ENCODE data around the gene CAMTA1.

The CAMTA1 gene

GRCh38 chr1:7389201-7389905, 604.1 kb downstream of the CAMTA1 start:
- H3K4me3 ChIP-seq (ENCODE audit: control insufficient read depth, low read depth, low read length), result no peak overlapping the region
- no peak for TF ChIP-seq CTCF (IDR thresholded peaks at IDR 0.05; ENCODE audit: control insufficient read depth, insufficient read depth, low read depth, low read length, missing control alignments)
- DNase-seq (ENCODE audit: low read depth), result no peak

GRCh38 chr1:7389906-7390603, 604.8 kb downstream of the CAMTA1 start:
- no peak overlapping the region for H3K4me3 ChIP-seq (ENCODE audit: control insufficient read depth, low read depth, low read length)
- no peak for DNase-seq (ENCODE audit: low read depth)
- no peak for TF ChIP-seq CTCF (IDR thresholded peaks at IDR 0.05; ENCODE audit: control insufficient read depth, insufficient read depth, low read depth, low read length, missing control alignments)

- TF ChIP-seq CTCF (IDR thresholded peaks at IDR 0.05; ENCODE audit: control insufficient read depth, insufficient read depth, low read depth, low read length, missing control alignments), result no peak
- no peak overlapping the region for H3K4me3 ChIP-seq (ENCODE audit: control insufficient read depth, low read depth, low read length)
- DNase-seq (ENCODE audit: low read depth), result no peak
Measured at GRCh38 chr1:7390604-7391000, 605.3 kb downstream of the CAMTA1 start.

GRCh38 chr1:7393136-7393535, 607.9 kb downstream of the CAMTA1 start:
- no peak for DNase-seq (ENCODE audit: low read depth)
- no peak overlapping the region for H3K4me3 ChIP-seq (ENCODE audit: control insufficient read depth, low read depth, low read length)
- TF ChIP-seq CTCF (IDR thresholded peaks at IDR 0.05; ENCODE audit: control insufficient read depth, insufficient read depth, low read depth, low read length, missing control alignments), result no peak

- no peak for TF ChIP-seq CTCF (IDR thresholded peaks at IDR 0.05; ENCODE audit: control insufficient read depth, insufficient read depth, low read depth, low read length, missing control alignments)
- H3K4me3 ChIP-seq (ENCODE audit: control insufficient read depth, low read depth, low read length), result no peak overlapping the region
- DNase-seq (ENCODE audit: low read depth), result no peak
Measured at GRCh38 chr1:7395251-7395650, 610.0 kb downstream of the CAMTA1 start.

- no peak for TF ChIP-seq CTCF (IDR thresholded peaks at IDR 0.05; ENCODE audit: control insufficient read depth, insufficient read depth, low read depth, low read length, missing control alignments)
Measured at GRCh38 chr1:7398982-7399381, 613.7 kb downstream of the CAMTA1 start.

More at GRCh38 chr1:7398982-7399381, 613.7 kb downstream of the CAMTA1 start:
- no peak overlapping the region for H3K4me3 ChIP-seq (ENCODE audit: control insufficient read depth, low read depth, low read length)
- no peak for DNase-seq (ENCODE audit: low read depth)

All from AG09309 (cell line).